Endothelial cell of umbilical vein (primary cell): Measurements from ENCODE around the gene KNTC1.

Source experiments
- POLR2A ChIP-seq: IDR thresholded peaks from 2 replicates; pipeline ENCODE4 v1.6.1; 2012; ENCODE audit warnings: low read depth, mild to moderate bottlenecking, control low read depth, low read length
- TF ChIP-seq, protein P1 (sequence below), 2 donors: IDR thresholded peaks; 1 replicate in 1 of 2; 2 replicates in 1 of 2; pipeline ENCODE4 v1.5.1; 2011; ENCODE audit warnings: low read length in 2 of 2, mild to moderate bottlenecking in 2 of 2, moderate library complexity in 2 of 2, control low read depth in 1 of 2, inconsistent platforms in 1 of 2, low read depth in 1 of 2; ENCODE audit not compliant: insufficient read depth in 1 of 2; ENCODE audit errors: extremely low read depth in 1 of 2

DNA sequence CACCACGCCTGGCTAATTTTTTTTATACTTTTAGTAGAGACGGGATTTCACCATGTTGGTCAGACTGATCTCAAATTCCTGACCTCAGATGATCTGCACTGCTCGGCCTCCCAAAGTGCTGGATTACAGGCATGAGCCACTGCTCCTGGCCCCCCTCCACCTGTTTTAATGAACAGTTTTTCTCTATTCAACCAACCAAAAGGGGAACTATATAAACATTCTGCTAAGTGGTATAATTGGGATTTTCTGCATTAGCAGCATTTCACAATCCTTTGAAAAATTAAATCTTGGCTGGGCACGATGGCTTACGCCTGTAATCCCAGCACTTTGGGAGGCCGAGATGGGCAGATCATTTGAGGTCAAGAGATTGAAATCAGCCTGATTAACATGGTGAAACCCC lies 44.8 kb downstream of the KNTC1 start:
- TF ChIP-seq, protein P1, sequence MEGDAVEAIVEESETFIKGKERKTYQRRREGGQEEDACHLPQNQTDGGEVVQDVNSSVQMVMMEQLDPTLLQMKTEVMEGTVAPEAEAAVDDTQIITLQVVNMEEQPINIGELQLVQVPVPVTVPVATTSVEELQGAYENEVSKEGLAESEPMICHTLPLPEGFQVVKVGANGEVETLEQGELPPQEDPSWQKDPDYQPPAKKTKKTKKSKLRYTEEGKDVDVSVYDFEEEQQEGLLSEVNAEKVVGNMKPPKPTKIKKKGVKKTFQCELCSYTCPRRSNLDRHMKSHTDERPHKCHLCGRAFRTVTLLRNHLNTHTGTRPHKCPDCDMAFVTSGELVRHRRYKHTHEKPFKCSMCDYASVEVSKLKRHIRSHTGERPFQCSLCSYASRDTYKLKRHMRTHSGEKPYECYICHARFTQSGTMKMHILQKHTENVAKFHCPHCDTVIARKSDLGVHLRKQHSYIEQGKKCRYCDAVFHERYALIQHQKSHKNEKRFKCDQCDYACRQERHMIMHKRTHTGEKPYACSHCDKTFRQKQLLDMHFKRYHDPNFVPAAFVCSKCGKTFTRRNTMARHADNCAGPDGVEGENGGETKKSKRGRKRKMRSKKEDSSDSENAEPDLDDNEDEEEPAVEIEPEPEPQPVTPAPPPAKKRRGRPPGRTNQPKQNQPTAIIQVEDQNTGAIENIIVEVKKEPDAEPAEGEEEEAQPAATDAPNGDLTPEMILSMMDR (IDR thresholded peaks at IDR 0.05; ENCODE audit: extremely low read depth in 1 of 2, insufficient read depth in 1 of 2, low read depth in 1 of 2, low read length in 2 of 2) = no peak
- no peak for TF ChIP-seq POLR2A
